Mucosa of rectum (tissue), 2 donors: ENCODE data around the gene CDHR5.
A peak's percentile ranks its signal among the peaks of the same experiment; 100 is the strongest.

Experiments
- H3K27ac ChIP-seq, 2 donors: one replicate each; pipeline ENCODE4 v1.7.0; 2013; ENCODE audit warnings: inconsistent platforms in 2 of 2, low read depth in 2 of 2, low read length in 2 of 2
- H3K27me3 ChIP-seq, 2 donors: one replicate each; pipeline ENCODE4 v1.7.0; 2013; ENCODE audit warnings: low read length in 2 of 2; ENCODE audit not compliant: control insufficient read depth in 2 of 2, insufficient read depth in 2 of 2
- H3K36me3 ChIP-seq, 2 donors: one replicate each; pipeline ENCODE4 v1.7.0; 2013; ENCODE audit warnings: low read length in 2 of 2; ENCODE audit not compliant: control insufficient read depth in 2 of 2, insufficient read depth in 2 of 2
- H3K4me1 ChIP-seq, 2 donors: one replicate each; pipeline ENCODE4 v1.7.0; 2013; ENCODE audit warnings: low read length in 2 of 2, mild to moderate bottlenecking in 1 of 2; ENCODE audit not compliant: control insufficient read depth in 2 of 2, insufficient read depth in 2 of 2
- H3K4me3 ChIP-seq, 2 donors: one replicate each; pipeline ENCODE4 v1.7.0; 2013; ENCODE audit warnings: low read length in 2 of 2
- H3K9ac ChIP-seq, 2 donors: one replicate each; pipeline ENCODE4 v1.7.0; 2013; ENCODE audit warnings: low read length in 2 of 2, low read depth in 1 of 2, mild to moderate bottlenecking in 1 of 2
- H3K9me3 ChIP-seq, 2 donors: one replicate each; pipeline ENCODE4 v1.7.0; 2013; ENCODE audit warnings: low read length in 2 of 2; ENCODE audit not compliant: control insufficient read depth in 2 of 2
- donor health status: healthy.
- donor health status: Normal muscosa, but diverticular disease.

The CDHR5 gene

DNA sequence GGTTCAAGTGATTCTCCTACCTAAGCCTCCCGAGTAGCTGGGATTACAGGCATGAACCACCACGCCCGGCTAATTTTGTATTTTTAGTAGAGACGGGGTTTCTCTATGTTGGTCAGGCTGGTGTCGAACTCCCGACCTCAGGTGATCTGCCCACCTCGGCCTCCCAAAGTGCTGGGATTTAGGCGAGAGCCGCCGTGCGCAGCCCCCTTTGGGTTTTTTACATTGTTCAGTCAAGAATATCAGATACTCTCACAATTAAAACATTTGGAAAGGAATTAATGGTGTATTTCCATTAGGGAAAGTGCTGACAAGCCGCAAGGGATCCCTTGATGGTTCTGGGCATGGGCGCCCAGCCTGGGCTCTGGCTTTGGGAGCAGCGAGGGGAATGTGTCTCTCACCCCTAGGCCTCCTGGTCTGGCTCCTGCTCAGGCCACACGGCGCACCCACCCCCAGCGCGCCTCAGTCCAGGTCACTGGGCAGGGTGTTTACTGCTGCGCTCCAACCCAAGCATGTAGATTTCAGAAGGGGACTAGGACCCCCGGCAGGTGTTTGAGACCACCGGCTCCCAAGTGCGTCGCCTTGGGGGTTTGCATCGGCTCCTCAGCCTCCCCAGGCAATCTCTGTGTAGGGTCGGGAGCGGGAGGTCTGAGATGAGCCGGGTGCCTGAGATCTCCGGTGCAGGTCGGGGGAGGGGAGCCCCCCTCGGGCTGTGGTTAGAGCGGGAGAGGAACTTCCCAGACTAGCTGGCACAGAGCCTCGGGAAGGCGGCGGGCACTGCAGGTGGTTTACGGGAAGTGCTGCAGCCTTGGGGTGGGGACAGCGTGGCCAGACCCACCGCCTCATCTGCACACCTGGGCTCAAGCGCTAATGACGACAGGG lies 8.2 kb downstream of the CDHR5 start:
- Histone ChIP-seq H3K27ac (peak overlapping the region; percentile 98 to 99), H3K9me3 (no peaks in the 10 kb centered on the region)

GRCh38 chr11:615504-616319 lies 9.0 kb downstream of the CDHR5 start, which contains the start of gene IRF7:
TSS of gene IRF7 (minus strand) at chr11:615950. CDS start at chr11:615364, 586 bp downstream.
- Histone ChIP-seq H3K36me3 (peaks cover 26 to 32% of the 10 kb centered on the region in 2 donors), H3K4me1 (peaks cover 39 to 42% of the 10 kb centered on the region in 2 donors), H3K9me3 (no peaks in the 10 kb centered on the region), H3K27me3 (no peaks in the 10 kb centered on the region), H3K9ac (peak within 1 kb of the TSS; percentile 88 to 95), H3K4me3 (peak within 1 kb of the TSS; percentile 80 to 88), H3K27ac (peak within 1 kb of the TSS; percentile 98 to 99)

More for the DNA sequence above, 8.2 kb downstream of the CDHR5 start:
- Histone ChIP-seq H3K27me3 (no peaks in the 10 kb centered on the region), H3K4me3 (peak overlapping the region; percentile 80 to 88), H3K36me3 (peaks cover 17 to 23% of the 10 kb centered on the region in 2 donors), H3K9ac (peak overlapping the region in 1 of 2 donors; percentile 95), H3K4me1 (peaks cover 35 to 37% of the 10 kb centered on the region in 2 donors)

DNA sequence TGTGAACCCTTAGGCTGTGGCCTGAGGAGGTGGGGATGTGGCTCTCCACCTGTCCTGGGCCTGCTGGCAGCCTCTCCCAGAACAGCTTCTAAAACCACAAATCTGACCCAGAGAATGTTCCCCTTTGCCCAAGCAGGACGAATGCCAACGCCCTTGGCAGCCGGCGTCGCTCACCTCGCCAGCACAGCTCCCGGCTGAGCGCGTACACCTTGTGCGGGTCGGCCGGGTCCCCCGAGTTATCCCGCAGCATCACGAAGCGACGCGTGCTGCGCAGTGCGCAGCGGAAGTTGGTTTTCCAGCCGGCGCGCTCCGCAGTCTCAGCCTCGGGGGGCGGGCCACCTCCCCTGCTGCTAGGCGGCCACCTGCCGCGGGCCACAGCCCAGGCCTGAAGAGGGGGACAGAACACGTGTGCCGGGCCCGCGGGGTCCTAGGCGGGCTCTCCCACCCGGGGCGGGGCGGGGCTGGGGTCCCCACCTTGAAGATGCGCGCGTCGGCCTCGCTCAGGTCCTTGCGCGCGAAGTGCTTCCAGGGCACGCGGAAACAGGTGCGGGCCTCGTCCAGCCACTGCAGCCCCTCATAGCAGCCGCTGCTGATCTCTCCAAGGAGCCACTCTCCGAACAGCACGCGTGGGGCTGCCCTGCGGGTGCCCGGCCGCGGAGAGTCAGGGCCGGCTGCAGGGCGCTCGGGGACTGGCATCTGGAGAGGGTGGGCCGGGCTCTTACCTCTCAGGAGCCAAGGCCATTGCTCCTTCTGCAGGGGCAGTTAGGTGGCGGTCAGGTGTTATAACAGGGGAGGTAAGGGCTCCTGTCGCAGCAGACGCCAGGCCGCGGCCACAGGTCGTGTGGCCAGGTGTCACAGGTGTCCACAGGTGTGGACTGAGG lies 9.9 kb downstream of the CDHR5 start:
- H3K27ac ChIP-seq, result peak overlapping the region; percentile 98 to 99
- peaks cover 39 to 42% of the 10 kb centered on the region in 2 donors for H3K4me1 ChIP-seq
- peak overlapping the region; percentile 80 to 88 for H3K4me3 ChIP-seq
- peaks cover 29 to 36% of the 10 kb centered on the region in 2 donors for H3K36me3 ChIP-seq
- peak overlapping the region; percentile 88 to 95 for H3K9ac ChIP-seq
- H3K9me3 ChIP-seq, result no peaks in the 10 kb centered on the region
- H3K27me3 ChIP-seq, result no peaks in the 10 kb centered on the region

DNA sequence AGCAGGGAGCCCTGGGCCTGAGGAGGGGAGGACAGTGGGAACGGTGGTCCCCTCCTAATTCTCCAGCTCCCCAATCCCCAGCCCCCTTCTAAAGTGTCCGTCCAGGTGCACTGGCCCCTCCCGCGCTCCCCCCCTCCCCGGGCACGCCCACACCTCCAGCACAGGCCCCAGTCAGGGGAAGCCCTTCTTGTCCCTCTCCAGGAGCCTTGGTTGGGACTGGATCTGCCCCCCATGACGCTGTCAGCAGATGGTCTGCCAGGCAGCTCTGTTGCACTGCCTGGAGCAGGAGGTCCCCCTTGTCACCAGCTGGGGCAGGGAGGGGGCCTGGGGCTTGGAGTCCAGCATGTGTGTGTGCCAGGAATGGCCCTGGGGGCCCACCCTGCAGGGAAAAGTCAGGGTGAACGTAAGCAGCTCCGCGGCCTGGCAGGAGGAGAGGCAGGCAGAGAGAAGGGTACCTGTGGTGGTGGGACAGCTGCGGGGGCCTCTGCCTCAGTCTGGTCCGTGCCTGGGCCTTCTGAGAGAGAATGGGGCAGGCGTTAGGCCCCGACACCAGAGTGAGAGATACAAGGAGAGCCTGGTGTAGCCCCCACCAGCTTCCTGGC lies 10.6 kb downstream of the CDHR5 start:
- Histone ChIP-seq H3K27ac (peak overlapping the region; percentile 98 to 99), H3K36me3 (peaks cover 34 to 40% of the 10 kb centered on the region in 2 donors), H3K4me1 (peaks cover 39 to 42% of the 10 kb centered on the region in 2 donors), H3K4me3 (peak overlapping the region; percentile 59 to 88), H3K9me3 (no peaks in the 10 kb centered on the region), H3K27me3 (no peaks in the 10 kb centered on the region), H3K9ac (peak overlapping the region; percentile 56 to 95)

- H3K4me3 ChIP-seq, result peak overlapping the region; percentile 59 to 88
- H3K36me3 ChIP-seq, result peaks cover 40 to 47% of the 10 kb centered on the region in 2 donors
- no peaks in the 10 kb centered on the region for H3K27me3 ChIP-seq
- H3K27ac ChIP-seq, result peak overlapping the region; percentile 98 to 99
- H3K9me3 ChIP-seq, result no peaks in the 10 kb centered on the region
- peak overlapping the region in 1 of 2 donors; percentile 95 for H3K9ac ChIP-seq
- peaks cover 39 to 42% of the 10 kb centered on the region in 2 donors for H3K4me1 ChIP-seq
Measured at GRCh38 chr11:613369-613968, 11.3 kb downstream of the CDHR5 start.

GRCh38 chr11:612961-613300 lies 11.8 kb downstream of the CDHR5 start:
- Histone ChIP-seq H3K9ac (peak overlapping the region; percentile 24 to 41), H3K9me3 (no peaks in the 10 kb centered on the region), H3K27ac (peak overlapping the region; percentile 76 to 82), H3K27me3 (no peaks in the 10 kb centered on the region), H3K4me3 (no peak overlapping the region), H3K4me1 (peaks cover 39 to 42% of the 10 kb centered on the region in 2 donors), H3K36me3 (peaks cover 45 to 47% of the 10 kb centered on the region in 2 donors)

- peaks cover 49 to 52% of the 10 kb centered on the region in 2 donors for H3K36me3 ChIP-seq
- H3K4me3 ChIP-seq, result no peak overlapping the region
- no peaks in the 10 kb centered on the region for H3K9me3 ChIP-seq
- peak overlapping the region; percentile 76 to 82 for H3K27ac ChIP-seq
- peaks cover 39 to 42% of the 10 kb centered on the region in 2 donors for H3K4me1 ChIP-seq
- peak overlapping the region; percentile 24 to 41 for H3K9ac ChIP-seq
- H3K27me3 ChIP-seq, result no peaks in the 10 kb centered on the region
Measured at GRCh38 chr11:612201-612960, 12.4 kb downstream of the CDHR5 start.

GRCh38 chr11:611001-611996 lies 13.5 kb downstream of the CDHR5 start:
- no peaks in the 10 kb centered on the region for H3K9me3 ChIP-seq

More at GRCh38 chr11:611001-611996, 13.5 kb downstream of the CDHR5 start:
- H3K9ac ChIP-seq, result no peak overlapping the region
- H3K4me3 ChIP-seq, result no peak overlapping the region
- H3K27ac ChIP-seq, result peak overlapping the region; percentile 76 to 82
- peaks cover 59 to 63% of the 10 kb centered on the region in 2 donors for H3K36me3 ChIP-seq
- H3K27me3 ChIP-seq, result no peaks in the 10 kb centered on the region
- H3K4me1 ChIP-seq, result peaks cover 35 to 42% of the 10 kb centered on the region in 2 donors
